Measurements from ENCODE around the gene GFOD1. TPM values are rescaled to one million over a fixed set of nuclear protein-coding genes. Genes with fewer than 3 reads are reported as not detected.

The GFOD1 gene
- total and polyA plus RNA-seq, 2 donors (not counting 1 experiment from before 2014, with no cell fraction given) = 10.5 to 25.3 TPM

GRCh38 chr6:13355999-13356785 lies 131.2 kb downstream of the GFOD1 start:
- H3K4me3 ChIP-seq (replicated peaks in 1 of 4; ENCODE audit: control extremely low read depth in 1 of 4, insufficient read depth in 1 of 4, low read depth in 3 of 4, low read length in 4 of 4) = no peak overlapping the region
- no peaks in the 10 kb centered on the region for H3K27me3 ChIP-seq (ENCODE audit: control insufficient read depth, insufficient read depth, low read length)
- H3K36me3 ChIP-seq (ENCODE audit: control insufficient read depth, insufficient read depth, low read length) = no peaks in the 10 kb centered on the region
- H3K79me2 ChIP-seq (ENCODE audit: control insufficient read depth, insufficient read depth, low read length) = no peaks in the 10 kb centered on the region
- no peak overlapping the region for H3K9ac ChIP-seq (ENCODE audit: insufficient read depth, low read length)
- H3K4me1 ChIP-seq (ENCODE audit: control insufficient read depth, extremely low read depth, insufficient read depth, low read length) = peaks cover 36% of the 10 kb centered on the region
- H3K4me2 ChIP-seq (ENCODE audit: extremely low read depth, insufficient read depth, low read length) = peak overlapping the region; percentile 51
- DNase-seq (ENCODE audit: low read depth in 2 of 2) = peak in 1 of 2 donors; percentile 36
- H3K27ac ChIP-seq (ENCODE audit: insufficient read depth, low read length) = peak overlapping the region; percentile 77
- TF ChIP-seq CTCF (conservative IDR thresholded peaks at IDR 0.05 in 1 of 2, IDR thresholded peaks at IDR 0.05 in 1 of 2; ENCODE audit: low read depth in 1 of 2, low read length in 2 of 2) = no peak
- no peak for TF ChIP-seq EZH2 (IDR thresholded peaks at IDR 0.05; ENCODE audit: low read length, missing control alignments)
- H4K20me1 ChIP-seq (ENCODE audit: control insufficient read depth, extremely low read depth, insufficient read depth, low read length) = no peaks in the 10 kb centered on the region
- H2AFZ ChIP-seq (ENCODE audit: low read length) = no peak overlapping the region
- no peaks in the 10 kb centered on the region for H3K9me3 ChIP-seq (ENCODE audit: control insufficient read depth, insufficient read depth, low read depth, low read length)

GRCh38 chr6:13355043-13355945 lies 132.1 kb downstream of the GFOD1 start:
- Histone ChIP-seq H3K4me1 (ENCODE audit: control insufficient read depth, extremely low read depth, insufficient read depth, low read length) (peaks cover 36% of the 10 kb centered on the region), H2AFZ (ENCODE audit: low read length) (no peak overlapping the region), H3K4me2 (ENCODE audit: extremely low read depth, insufficient read depth, low read length) (peak overlapping the region; percentile 63), H3K27me3 (ENCODE audit: control insufficient read depth, insufficient read depth, low read length) (no peaks in the 10 kb centered on the region), H3K36me3 (ENCODE audit: control insufficient read depth, insufficient read depth, low read length) (no peaks in the 10 kb centered on the region), H3K9me3 (ENCODE audit: control insufficient read depth, insufficient read depth, low read depth, low read length) (no peaks in the 10 kb centered on the region), H3K27ac (ENCODE audit: insufficient read depth, low read length) (peak overlapping the region; percentile 89), H4K20me1 (ENCODE audit: control insufficient read depth, extremely low read depth, insufficient read depth, low read length) (no peaks in the 10 kb centered on the region), H3K9ac (ENCODE audit: insufficient read depth, low read length) (no peak overlapping the region), H3K79me2 (ENCODE audit: control insufficient read depth, insufficient read depth, low read length) (no peaks in the 10 kb centered on the region), H3K4me3 (replicated peaks in 1 of 4; ENCODE audit: control extremely low read depth in 1 of 4, insufficient read depth in 1 of 4, low read depth in 3 of 4, low read length in 4 of 4) (no peak overlapping the region)
- peak; percentile 93 to 100 for DNase-seq (ENCODE audit: low read depth in 2 of 2)
- TF ChIP-seq EZH2 (IDR thresholded peaks at IDR 0.05; ENCODE audit: low read length, missing control alignments) = no peak
- no peak for TF ChIP-seq CTCF (conservative IDR thresholded peaks at IDR 0.05 in 1 of 2, IDR thresholded peaks at IDR 0.05 in 1 of 2; ENCODE audit: low read depth in 1 of 2, low read length in 2 of 2)

Measured in fibroblast of lung (primary cell).